ENCODE measurements around the gene UBAP1L. TPM values are rescaled to one million over a fixed set of nuclear protein-coding genes. Genes with fewer than 3 reads are reported as not detected.
A peak's percentile ranks its signal among the peaks of the same experiment; 100 is the strongest.

The UBAP1L gene
- total and polyA plus RNA-seq, 2 donors (not counting 3 experiments of a cell fraction or from before 2014, with no cell fraction given), result 1.9 to 5.0 TPM

DNA sequence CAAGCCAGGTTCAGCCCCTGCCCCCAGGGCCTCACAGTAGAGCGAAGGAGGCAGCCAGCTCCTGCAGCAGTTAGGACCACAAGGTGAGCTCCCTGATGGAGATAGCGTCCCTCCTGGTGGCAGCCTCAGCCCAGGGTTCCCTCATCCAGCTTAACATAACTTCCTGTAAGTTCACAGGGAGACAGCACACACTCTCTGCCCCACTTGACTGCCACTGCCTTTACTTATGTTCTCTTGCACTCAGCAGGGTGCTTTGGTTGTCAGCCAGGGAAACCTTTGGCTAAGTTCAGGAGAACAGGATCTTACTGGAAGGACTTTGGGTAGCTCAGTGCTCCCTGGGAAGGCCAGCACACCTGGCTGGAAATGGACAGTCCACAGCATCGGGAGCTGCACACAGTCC is 27.6 kb downstream of the UBAP1L start:
- ChIA-PET CTCF (interaction anchor here (0.9 to 8.8 kb wide), 8 partner anchors 8 to 359 kb away, joined by 3 to 64 read pairs (median 6); no protein-coding TSS in a partner anchor), POLR2A (no interaction called here)
- no peaks in the 10 kb centered on the region for H3K36me3 ChIP-seq (ENCODE audit: control insufficient read depth in 2 of 2, extremely low read depth in 1 of 2, insufficient read depth in 2 of 2, low read length in 2 of 2)
- intact Hi-C loops (cut with micrococcal nuclease) (no loop called here), dilution Hi-C loops (cut with MboI; ENCODE audit: extremely low pct_ligation_motif_present, low sequenced_read_pairs) (no loop called here)
- no peaks in the 10 kb centered on the region for H3K4me1 ChIP-seq (ENCODE audit: control insufficient read depth, extremely low read depth, insufficient read depth, low read length)
- H3K4me3 ChIP-seq (replicated peaks in 1 of 3; ENCODE audit: insufficient read depth in 1 of 3, low read depth in 1 of 3, low read length in 3 of 3), result no peak overlapping the region
- H3K9me3 ChIP-seq (replicated peaks; ENCODE audit: control insufficient read depth, insufficient read depth, low read length), result no peaks in the 10 kb centered on the region
- H3K27me3 ChIP-seq (ENCODE audit: control insufficient read depth in 2 of 2, insufficient read depth in 2 of 2, low read length in 2 of 2), result peaks cover 20% of the 10 kb centered on the region in 2 experiments
- no peak overlapping the region for H3K9ac ChIP-seq (replicated peaks; ENCODE audit: extremely low read depth, insufficient read depth, low read length)
- no peak overlapping the region for H2AFZ ChIP-seq (ENCODE audit: low read depth, low read length)
- DNase-seq (ENCODE audit: low read depth, low spot score) (no peak), FAIRE-seq (no peak)
- H3K4me2 ChIP-seq (ENCODE audit: insufficient read depth, low read length), result no peak overlapping the region
- BruUV-seq (replicated peaks), result no TSS peak
- no peaks in the 10 kb centered on the region for H4K20me1 ChIP-seq (replicated peaks; ENCODE audit: control insufficient read depth, extremely low read depth, insufficient read depth, low read length)
- no peak overlapping the region for H3K27ac ChIP-seq (ENCODE audit: insufficient read depth, low read depth, low read length)
- no peaks in the 10 kb centered on the region for H3K9me1 ChIP-seq (replicated peaks; ENCODE audit: control insufficient read depth, extremely low read depth, insufficient read depth, low read length)
- H3K79me2 ChIP-seq (ENCODE audit: control insufficient read depth, insufficient read depth, low read length), result no peaks in the 10 kb centered on the region
- TF ChIP-seq FOS (IDR thresholded peaks at IDR 0.05; ENCODE audit: borderline replicate concordance, insufficient read depth, low read length), result no peak
- no peak for TF ChIP-seq MYC (IDR thresholded peaks at IDR 0.05; ENCODE audit: low read depth, low read length)
- no peak for TF ChIP-seq POLR2AphosphoS5 (IDR thresholded peaks at IDR 0.05; ENCODE audit: insufficient read depth, low read depth, low read length)
- no peak for TF ChIP-seq POLR2A (IDR thresholded peaks at IDR 0.05; ENCODE audit: low read depth, low read length)

DNA sequence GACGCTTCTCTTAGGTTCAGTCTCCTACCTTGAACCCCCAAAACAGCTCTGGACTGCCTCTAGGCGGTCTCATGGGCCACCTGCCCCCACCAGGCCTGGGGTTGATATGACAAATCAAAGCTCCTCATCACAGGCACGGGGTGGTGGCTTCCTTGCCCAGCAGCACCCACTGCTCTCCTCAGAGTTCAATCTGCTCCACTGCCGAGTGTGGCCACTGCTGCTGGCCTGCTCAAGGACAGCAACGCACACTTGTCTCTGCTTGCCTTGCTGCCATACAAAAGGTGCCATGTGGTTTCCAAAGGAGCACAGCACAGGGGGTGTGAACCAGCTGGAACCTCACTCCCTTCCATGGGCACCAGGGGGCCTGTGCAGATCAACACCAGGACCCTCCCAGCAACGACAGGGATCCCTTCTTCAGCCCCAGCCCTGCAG is 28.3 kb downstream of the UBAP1L start:
- Histone ChIP-seq H3K9ac (replicated peaks; ENCODE audit: extremely low read depth, insufficient read depth, low read length) (no peak overlapping the region), H3K36me3 (ENCODE audit: control insufficient read depth in 2 of 2, extremely low read depth in 1 of 2, insufficient read depth in 2 of 2, low read length in 2 of 2) (no peaks in the 10 kb centered on the region), H3K9me3 (replicated peaks; ENCODE audit: control insufficient read depth, insufficient read depth, low read length) (no peaks in the 10 kb centered on the region), H3K27ac (ENCODE audit: insufficient read depth, low read depth, low read length) (no peak overlapping the region), H3K4me2 (ENCODE audit: insufficient read depth, low read length) (no peak overlapping the region), H3K4me3 (replicated peaks in 1 of 3; ENCODE audit: insufficient read depth in 1 of 3, low read depth in 1 of 3, low read length in 3 of 3) (no peak overlapping the region), H2AFZ (ENCODE audit: low read depth, low read length) (no peak overlapping the region), H3K79me2 (ENCODE audit: control insufficient read depth, insufficient read depth, low read length) (no peaks in the 10 kb centered on the region), H3K4me1 (ENCODE audit: control insufficient read depth, extremely low read depth, insufficient read depth, low read length) (no peaks in the 10 kb centered on the region), H3K9me1 (replicated peaks; ENCODE audit: control insufficient read depth, extremely low read depth, insufficient read depth, low read length) (no peaks in the 10 kb centered on the region), H4K20me1 (replicated peaks; ENCODE audit: control insufficient read depth, extremely low read depth, insufficient read depth, low read length) (no peaks in the 10 kb centered on the region), H3K27me3 (ENCODE audit: control insufficient read depth in 2 of 2, insufficient read depth in 2 of 2, low read length in 2 of 2) (peaks cover 24 to 27% of the 10 kb centered on the region in 2 experiments)
- ChIA-PET POLR2A (no interaction called here), CTCF (interaction anchor here (0.9 to 8.8 kb wide), 8 partner anchors 9 to 358 kb away, joined by 3 to 64 read pairs (median 6); no protein-coding TSS in a partner anchor)
- dilution Hi-C loops (cut with MboI; ENCODE audit: extremely low pct_ligation_motif_present, low sequenced_read_pairs) (no loop called here), intact Hi-C loops (cut with micrococcal nuclease) (loop anchor here (1.0 kb wide), 1 partner anchor 32 kb away; no protein-coding TSS in a partner anchor)
- no peak for TF ChIP-seq POLR2A (IDR thresholded peaks at IDR 0.05; ENCODE audit: low read depth, low read length)
- TF ChIP-seq, protein P1, sequence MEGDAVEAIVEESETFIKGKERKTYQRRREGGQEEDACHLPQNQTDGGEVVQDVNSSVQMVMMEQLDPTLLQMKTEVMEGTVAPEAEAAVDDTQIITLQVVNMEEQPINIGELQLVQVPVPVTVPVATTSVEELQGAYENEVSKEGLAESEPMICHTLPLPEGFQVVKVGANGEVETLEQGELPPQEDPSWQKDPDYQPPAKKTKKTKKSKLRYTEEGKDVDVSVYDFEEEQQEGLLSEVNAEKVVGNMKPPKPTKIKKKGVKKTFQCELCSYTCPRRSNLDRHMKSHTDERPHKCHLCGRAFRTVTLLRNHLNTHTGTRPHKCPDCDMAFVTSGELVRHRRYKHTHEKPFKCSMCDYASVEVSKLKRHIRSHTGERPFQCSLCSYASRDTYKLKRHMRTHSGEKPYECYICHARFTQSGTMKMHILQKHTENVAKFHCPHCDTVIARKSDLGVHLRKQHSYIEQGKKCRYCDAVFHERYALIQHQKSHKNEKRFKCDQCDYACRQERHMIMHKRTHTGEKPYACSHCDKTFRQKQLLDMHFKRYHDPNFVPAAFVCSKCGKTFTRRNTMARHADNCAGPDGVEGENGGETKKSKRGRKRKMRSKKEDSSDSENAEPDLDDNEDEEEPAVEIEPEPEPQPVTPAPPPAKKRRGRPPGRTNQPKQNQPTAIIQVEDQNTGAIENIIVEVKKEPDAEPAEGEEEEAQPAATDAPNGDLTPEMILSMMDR (IDR thresholded peaks at IDR 0.05; ENCODE audit: extremely low read depth in 1 of 2, insufficient read depth in 1 of 2, low read depth in 1 of 2, low read length in 2 of 2), result peak in 1 of 2 donors; percentile 36
- TF ChIP-seq, protein P2, sequence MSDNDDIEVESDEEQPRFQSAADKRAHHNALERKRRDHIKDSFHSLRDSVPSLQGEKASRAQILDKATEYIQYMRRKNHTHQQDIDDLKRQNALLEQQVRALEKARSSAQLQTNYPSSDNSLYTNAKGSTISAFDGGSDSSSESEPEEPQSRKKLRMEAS (IDR thresholded peaks at IDR 0.05; ENCODE audit: insufficient read depth, insufficient read length), result no peak
- no TSS peak for BruUV-seq (replicated peaks)
- FAIRE-seq (no peak), DNase-seq (ENCODE audit: low read depth, low spot score) (peak; percentile 11)
